Right lobe of liver (tissue), 4 donors: Measurements from ENCODE around the gene P4HTM.

Experiments used
- CTCF ChIP-seq, 4 donors: fragments of 200-600 bp in 3 of 4; fragments of 450-650 bp in 1 of 4; IDR thresholded peaks; one replicate each; pipeline versions ENCODE4 v1.5.1 to v1.8.0; 2016 to 2022; ENCODE audit warnings: antibody characterized with exemption in 4 of 4, mild to moderate bottlenecking in 2 of 4
- POLR2A ChIP-seq: fragments of 450-650 bp; IDR thresholded peaks from one replicate; pipeline ENCODE4 v1.6.1; 2017; ENCODE audit warnings: antibody characterized with exemption, mild to moderate bottlenecking
- donor health status: DM: no; HTN: no; CAD: no.
- donor health status: DM: no; HTN: no; CAD: no.
- donor health status: DM: no; HTN: yes; CAD: no.

- TF ChIP-seq CTCF (IDR thresholded peaks at IDR 0.05) (no peak), POLR2A (no peak)
Observed at GRCh38 chr3:48950051-48950450, 40.0 kb upstream of the P4HTM start.
